PC-3 (cell line): Measurements from ENCODE around the gene SPSB1. TPM values are rescaled to one million over a fixed set of nuclear protein-coding genes. Genes with fewer than 3 reads are reported as not detected.
A peak's percentile ranks its signal among the peaks of the same experiment; 100 is the strongest.

Experiments used
- ATAC-seq: fragments of 200-7000 bp; cut with Tn5 transposase; 2 replicates; pipeline ENCODE4 v1.9.1; 2020; ENCODE audit warnings: mild to moderate bottlenecking, moderate library complexity
- BruUV-seq: library from RNA; stranded (reverse); fragments of 400-500 nt; replicated peaks from 2 replicates; lab custom pipeline; 2021; lab: Mats Ljungman, UMichigan
- CTCF ChIA-PET: fragments of 300-600 bp; sonication (Branson Sonifier 250); formaldehyde crosslinking; loops from one replicate; lab custom pipeline; 2022; ENCODE audit warnings: antibody characterized with exemption; lab: Charles Lee
- POLR2A ChIA-PET: fragments of 300-600 bp; sonication (Branson Sonifier 250); formaldehyde crosslinking; loops from one replicate; lab custom pipeline; 2022; ENCODE audit warnings: antibody characterized with exemption; ENCODE audit not compliant: unreplicated experiment; lab: Charles Lee
- DNase-seq: peaks from one replicate; pipeline ENCODE4 v3.0.0-alpha.2; 2015
- H2AFZ ChIP-seq: fragments of 300-600 bp; sonication (generic); 2 replicates; pipeline ENCODE4 v1.6.0; 2016; ENCODE audit warnings: antibody characterized with exemption, low read length
- H3F3A ChIP-seq: fragments of 300-600 bp; sonication (generic); one replicate; pipeline ENCODE4 v1.6.0; 2017; ENCODE audit warnings: antibody characterized with exemption, low read length, control low read depth, mild to moderate bottlenecking; ENCODE audit not compliant: unreplicated experiment
- H3K27ac ChIP-seq: fragments of 300-600 bp; sonication (generic); 2 replicates; pipeline ENCODE4 v1.5.1; 2016; ENCODE audit warnings: mild to moderate bottlenecking, low read length
- H3K27me3 ChIP-seq: fragments of 300-600 bp; sonication (generic); 2 replicates; pipeline ENCODE4 v1.6.1; 2016; ENCODE audit warnings: low read length, mixed read lengths
- H3K36me3 ChIP-seq: fragments of 300-600 bp; sonication (generic); 2 replicates; pipeline ENCODE4 v1.6.1; 2016; ENCODE audit warnings: low read depth, mixed run types, low read length, mixed read lengths
- H3K4me1 ChIP-seq: fragments of 300-600 bp; sonication (generic); 2 replicates; pipeline ENCODE4 v1.5.1; 2016; ENCODE audit warnings: low read length; ENCODE audit not compliant: insufficient read depth
- H3K4me2 ChIP-seq: fragments of 300-600 bp; sonication (generic); 2 replicates; pipeline ENCODE4 v1.6.0; 2016; ENCODE audit warnings: low read length
- H3K4me3 ChIP-seq: fragments of 300-600 bp; sonication (generic); 2 replicates; pipeline ENCODE4 v1.5.1; 2016; ENCODE audit warnings: mild to moderate bottlenecking, low read length, mixed read lengths
- H3K79me2 ChIP-seq: fragments of 300-600 bp; sonication (generic); 2 replicates; pipeline ENCODE4 v1.6.1; 2017; ENCODE audit warnings: low read length, mixed read lengths
- H3K9ac ChIP-seq: fragments of 300-600 bp; sonication (generic); 2 replicates; pipeline ENCODE4 v1.6.0; 2016; ENCODE audit warnings: mild to moderate bottlenecking, low read length
- H3K9me2 ChIP-seq: fragments of 300-600 bp; sonication (generic); replicated peaks from 2 replicates; pipeline ENCODE4 v1.6.1; 2016; ENCODE audit warnings: mixed run types, low read length, mixed read lengths
- H3K9me3 ChIP-seq: fragments of 300-600 bp; sonication (generic); 2 replicates; pipeline ENCODE4 v1.6.1; 2016; ENCODE audit warnings: low read length, mixed read lengths
- H4K20me1 ChIP-seq: fragments of 300-600 bp; sonication (generic); 2 replicates; pipeline ENCODE4 v1.6.1; 2016; ENCODE audit warnings: low read length, mixed read lengths
- EZH2 ChIP-seq: fragments of 300-600 bp; sonication (generic); IDR thresholded peaks from one replicate; pipeline ENCODE4 v1.6.1; 2017; ENCODE audit warnings: antibody characterized with exemption, mild to moderate bottlenecking, low read length; ENCODE audit not compliant: unreplicated experiment
- EZH2phosphoT487 ChIP-seq: fragments of 300-600 bp; sonication (generic); IDR thresholded peaks from 2 replicates; pipeline ENCODE4 v1.6.1; 2018; ENCODE audit warnings: mild to moderate bottlenecking, antibody characterized with exemption, low read length, borderline replicate concordance
- intact Hi-C: fragments of 100-400 bp; cut with micrococcal nuclease; formaldehyde crosslinking; loops from 2 replicates; pipeline ENCODE4 v1.9.0; 2023
- total RNA-seq: library from RNA; depleted of rRNA; stranded (reverse); fragments of >200 nt; gene quantifications from 2 replicates; pipeline ENCODE4 v1.2.3, GENCODE V29; 2014
- TF ChIP-seq, protein P1 (sequence below): fragments of 300-600 bp; sonication (generic); conservative IDR thresholded peaks from 2 replicates; pipeline ENCODE4 v1.5.1; 2017; ENCODE audit warnings: antibody characterized with exemption, low read depth, mild to moderate bottlenecking, low read length

The SPSB1 gene
- total RNA-seq, 1 experiment from 2014 or later, result 18.1 TPM

- Histone ChIP-seq H3K4me2 (peak overlapping the region; percentile 69), H3F3A (no peaks in the 10 kb centered on the region), H3K9me2 (no peaks in the 10 kb centered on the region), H3K27me3 (no peaks in the 10 kb centered on the region), H4K20me1 (peaks cover 14% of the 10 kb centered on the region; the same call in 1 of the 2 replicates), H3K4me3 (peak overlapping the region; percentile 42), H3K79me2 (peaks cover 68% of the 10 kb centered on the region), H3K9me3 (no peaks in the 10 kb centered on the region), H3K36me3 (no peaks in the 10 kb centered on the region), H2AFZ (peak overlapping the region; percentile 16; the same call in 1 of the 2 replicates), H3K4me1 (peaks cover 24% of the 10 kb centered on the region), H3K9ac (no peak overlapping the region), H3K27ac (no peak overlapping the region)
- ChIA-PET CTCF (no interaction called here), POLR2A (no interaction called here)
- TF ChIP-seq EZH2 (no peak), EZH2phosphoT487 (no peak)
- TF ChIP-seq, protein P1, sequence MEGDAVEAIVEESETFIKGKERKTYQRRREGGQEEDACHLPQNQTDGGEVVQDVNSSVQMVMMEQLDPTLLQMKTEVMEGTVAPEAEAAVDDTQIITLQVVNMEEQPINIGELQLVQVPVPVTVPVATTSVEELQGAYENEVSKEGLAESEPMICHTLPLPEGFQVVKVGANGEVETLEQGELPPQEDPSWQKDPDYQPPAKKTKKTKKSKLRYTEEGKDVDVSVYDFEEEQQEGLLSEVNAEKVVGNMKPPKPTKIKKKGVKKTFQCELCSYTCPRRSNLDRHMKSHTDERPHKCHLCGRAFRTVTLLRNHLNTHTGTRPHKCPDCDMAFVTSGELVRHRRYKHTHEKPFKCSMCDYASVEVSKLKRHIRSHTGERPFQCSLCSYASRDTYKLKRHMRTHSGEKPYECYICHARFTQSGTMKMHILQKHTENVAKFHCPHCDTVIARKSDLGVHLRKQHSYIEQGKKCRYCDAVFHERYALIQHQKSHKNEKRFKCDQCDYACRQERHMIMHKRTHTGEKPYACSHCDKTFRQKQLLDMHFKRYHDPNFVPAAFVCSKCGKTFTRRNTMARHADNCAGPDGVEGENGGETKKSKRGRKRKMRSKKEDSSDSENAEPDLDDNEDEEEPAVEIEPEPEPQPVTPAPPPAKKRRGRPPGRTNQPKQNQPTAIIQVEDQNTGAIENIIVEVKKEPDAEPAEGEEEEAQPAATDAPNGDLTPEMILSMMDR, result no peak
- BruUV-seq, result no TSS peak
- intact Hi-C loops, result no loop called here
- ATAC-seq, result peak; percentile 93
- peak; percentile 50 for DNase-seq
Observed at GRCh38 chr1:9350013-9350908, 57.6 kb downstream of the SPSB1 start.

- Histone ChIP-seq H4K20me1 (peaks cover 12% of the 10 kb centered on the region; the same call in 1 of the 2 replicates), H3K4me2 (peak overlapping the region; percentile 69), H3K36me3 (peaks cover 5% of the 10 kb centered on the region), H3K4me3 (peak overlapping the region; percentile 42; the same call in 1 of the 2 replicates), H3K9me3 (no peaks in the 10 kb centered on the region), H2AFZ (no peak overlapping the region), H3K9ac (no peak overlapping the region), H3K27ac (no peak overlapping the region), H3K4me1 (peaks cover 24% of the 10 kb centered on the region), H3K79me2 (peaks cover 62% of the 10 kb centered on the region), H3K27me3 (no peaks in the 10 kb centered on the region), H3K9me2 (no peaks in the 10 kb centered on the region), H3F3A (no peaks in the 10 kb centered on the region)
- no TSS peak for BruUV-seq
- intact Hi-C loops, result no loop called here
- DNase-seq, result no peak
- ATAC-seq, result no peak
- ChIA-PET POLR2A (no interaction called here), CTCF (no interaction called here)
- TF ChIP-seq, protein P1, result no peak
- TF ChIP-seq EZH2phosphoT487 (no peak), EZH2 (no peak)
Observed at GRCh38 chr1:9350960-9351359, 58.3 kb downstream of the SPSB1 start.
